SK-N-SH treated with all-trans-retinoic acid at 6 μM for 48 hours (cell line): ENCODE data around the gene STK39.

Experiments
- ARNTL ChIP-seq: fragments of 450-650 bp; formaldehyde crosslinking; IDR thresholded peaks from 2 replicates; pipeline ENCODE4 v1.5.0; 2020; ENCODE audit warnings: low read depth, mild to moderate bottlenecking, moderate library complexity, borderline replicate concordance
- BACH2 ChIP-seq: fragments of 250-450 bp; sonication (Bioruptor Pico); IDR thresholded peaks from 2 replicates; pipeline ENCODE4 v1.9.0; 2021; ENCODE audit warnings: mild to moderate bottlenecking, borderline replicate concordance
- ESRRG ChIP-seq: fragments of 250-450 bp; sonication (Bioruptor Pico); IDR thresholded peaks from 2 replicates; pipeline ENCODE4 v1.6.1; 2021; ENCODE audit warnings: mild to moderate bottlenecking
- OSR1 ChIP-seq: fragments of 250-450 bp; sonication (Bioruptor Pico); IDR thresholded peaks from 2 replicates; pipeline ENCODE4 v1.8.0; 2022; ENCODE audit warnings: moderate library complexity, mild to moderate bottlenecking, inconsistent platforms
- SNAI2 ChIP-seq: fragments of 250-450 bp; sonication (Bioruptor Pico); IDR thresholded peaks from 2 replicates; pipeline ENCODE4 v1.5.0; 2020; ENCODE audit warnings: mild to moderate bottlenecking, moderate library complexity
- TCF4 ChIP-seq: fragments of 250-450 bp; sonication (Bioruptor Pico); IDR thresholded peaks from 2 replicates; pipeline ENCODE4 v1.8.0; 2021; ENCODE audit warnings: mild to moderate bottlenecking, moderate library complexity, borderline replicate concordance
- TOX ChIP-seq: fragments of 250-450 bp; sonication (Bioruptor Pico); IDR thresholded peaks from 2 replicates; pipeline ENCODE4 v1.8.0; 2021; ENCODE audit warnings: mild to moderate bottlenecking, moderate library complexity, borderline replicate concordance
- ZC3H10 ChIP-seq: fragments of 250-450 bp; sonication (Bioruptor Pico); IDR thresholded peaks from 2 replicates; pipeline ENCODE4 v1.5.1; 2021; ENCODE audit warnings: mild to moderate bottlenecking, moderate library complexity
- ZFP3 ChIP-seq: fragments of 250-450 bp; sonication (Bioruptor Pico); IDR thresholded peaks from 2 replicates; pipeline ENCODE4 v1.5.0; 2020; ENCODE audit warnings: mild to moderate bottlenecking, moderate library complexity
- ZFP30 ChIP-seq: fragments of 450-650 bp; formaldehyde crosslinking; IDR thresholded peaks from 2 replicates; pipeline ENCODE4 v1.5.0; 2022; ENCODE audit warnings: mild to moderate bottlenecking, moderate library complexity
- ZNF565 ChIP-seq: fragments of 450-650 bp; formaldehyde crosslinking; conservative IDR thresholded peaks from 2 replicates; pipeline ENCODE4 v1.5.0; 2020; ENCODE audit warnings: low read depth, mild to moderate bottlenecking, moderate library complexity
- ZNF70 ChIP-seq: fragments of 450-650 bp; formaldehyde crosslinking; IDR thresholded peaks from 2 replicates; pipeline ENCODE4 v1.5.0; 2020; ENCODE audit warnings: mild to moderate bottlenecking, moderate library complexity
- TF ChIP-seq, protein P1 (sequence below): fragments of 250-450 bp; sonication (Bioruptor Pico); IDR thresholded peaks from 2 replicates; pipeline ENCODE4 v1.8.0; 2020; ENCODE audit warnings: mild to moderate bottlenecking, moderate library complexity, borderline replicate concordance
- TF ChIP-seq, protein P2 (sequence below): fragments of 250-450 bp; sonication (Bioruptor Pico); IDR thresholded peaks from 2 replicates; pipeline ENCODE4 v1.5.0; 2020; ENCODE audit warnings: mild to moderate bottlenecking, moderate library complexity

- TF ChIP-seq ARNTL (CRISPR knock-in tag): no peak
- TF ChIP-seq, protein P1, sequence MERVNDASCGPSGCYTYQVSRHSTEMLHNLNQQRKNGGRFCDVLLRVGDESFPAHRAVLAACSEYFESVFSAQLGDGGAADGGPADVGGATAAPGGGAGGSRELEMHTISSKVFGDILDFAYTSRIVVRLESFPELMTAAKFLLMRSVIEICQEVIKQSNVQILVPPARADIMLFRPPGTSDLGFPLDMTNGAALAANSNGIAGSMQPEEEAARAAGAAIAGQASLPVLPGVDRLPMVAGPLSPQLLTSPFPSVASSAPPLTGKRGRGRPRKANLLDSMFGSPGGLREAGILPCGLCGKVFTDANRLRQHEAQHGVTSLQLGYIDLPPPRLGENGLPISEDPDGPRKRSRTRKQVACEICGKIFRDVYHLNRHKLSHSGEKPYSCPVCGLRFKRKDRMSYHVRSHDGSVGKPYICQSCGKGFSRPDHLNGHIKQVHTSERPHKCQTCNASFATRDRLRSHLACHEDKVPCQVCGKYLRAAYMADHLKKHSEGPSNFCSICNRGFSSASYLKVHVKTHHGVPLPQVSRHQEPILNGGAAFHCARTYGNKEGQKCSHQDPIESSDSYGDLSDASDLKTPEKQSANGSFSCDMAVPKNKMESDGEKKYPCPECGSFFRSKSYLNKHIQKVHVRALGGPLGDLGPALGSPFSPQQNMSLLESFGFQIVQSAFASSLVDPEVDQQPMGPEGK (CRISPR knock-in tag): no peak
- no peak for TF ChIP-seq TOX (CRISPR knock-in tag)
- TF ChIP-seq ZFP3 (CRISPR knock-in tag): no peak
- no peak for TF ChIP-seq ZFP30 (CRISPR knock-in tag)
- no peak for TF ChIP-seq BACH2 (CRISPR knock-in tag)
- TF ChIP-seq ZNF565 (CRISPR knock-in tag): no peak
- TF ChIP-seq TCF4 (CRISPR knock-in tag): no peak
- TF ChIP-seq OSR1 (CRISPR knock-in tag): no peak
- TF ChIP-seq, protein P2, sequence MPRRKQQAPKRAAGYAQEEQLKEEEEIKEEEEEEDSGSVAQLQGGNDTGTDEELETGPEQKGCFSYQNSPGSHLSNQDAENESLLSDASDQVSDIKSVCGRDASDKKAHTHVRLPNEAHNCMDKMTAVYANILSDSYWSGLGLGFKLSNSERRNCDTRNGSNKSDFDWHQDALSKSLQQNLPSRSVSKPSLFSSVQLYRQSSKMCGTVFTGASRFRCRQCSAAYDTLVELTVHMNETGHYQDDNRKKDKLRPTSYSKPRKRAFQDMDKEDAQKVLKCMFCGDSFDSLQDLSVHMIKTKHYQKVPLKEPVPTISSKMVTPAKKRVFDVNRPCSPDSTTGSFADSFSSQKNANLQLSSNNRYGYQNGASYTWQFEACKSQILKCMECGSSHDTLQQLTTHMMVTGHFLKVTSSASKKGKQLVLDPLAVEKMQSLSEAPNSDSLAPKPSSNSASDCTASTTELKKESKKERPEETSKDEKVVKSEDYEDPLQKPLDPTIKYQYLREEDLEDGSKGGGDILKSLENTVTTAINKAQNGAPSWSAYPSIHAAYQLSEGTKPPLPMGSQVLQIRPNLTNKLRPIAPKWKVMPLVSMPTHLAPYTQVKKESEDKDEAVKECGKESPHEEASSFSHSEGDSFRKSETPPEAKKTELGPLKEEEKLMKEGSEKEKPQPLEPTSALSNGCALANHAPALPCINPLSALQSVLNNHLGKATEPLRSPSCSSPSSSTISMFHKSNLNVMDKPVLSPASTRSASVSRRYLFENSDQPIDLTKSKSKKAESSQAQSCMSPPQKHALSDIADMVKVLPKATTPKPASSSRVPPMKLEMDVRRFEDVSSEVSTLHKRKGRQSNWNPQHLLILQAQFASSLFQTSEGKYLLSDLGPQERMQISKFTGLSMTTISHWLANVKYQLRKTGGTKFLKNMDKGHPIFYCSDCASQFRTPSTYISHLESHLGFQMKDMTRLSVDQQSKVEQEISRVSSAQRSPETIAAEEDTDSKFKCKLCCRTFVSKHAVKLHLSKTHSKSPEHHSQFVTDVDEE (CRISPR knock-in tag): no peak
- no peak for TF ChIP-seq ESRRG (CRISPR knock-in tag)
- TF ChIP-seq ZNF70: no peak
- TF ChIP-seq ZC3H10 (CRISPR knock-in tag): no peak
- TF ChIP-seq SNAI2 (CRISPR knock-in tag): no peak
Observed at GRCh38 chr2:168044579-168044978, 202.8 kb downstream of the STK39 start.
